ENCODE measurements around the gene DHX15. TPM values are rescaled to one million over a fixed set of nuclear protein-coding genes. Genes with fewer than 3 reads are reported as not detected.

DHX15 gene
- 206 and 220 TPM in 2 replicates for total RNA-seq
- long read RNA-seq, transcript DHX15-201 (14 exons, 2,994 nt) = major isoform, 968 of 1,164 reads
- long read RNA-seq, transcript DHX15-204 (4 exons, 3,028 nt) = minor isoform, 9 of 1,164 reads
- long read RNA-seq, partial matches to known transcripts = 129 of 1,164 reads
- long read RNA-seq, other reads (novel, unspliced or antisense) = 57 of 1,164 reads

DNA sequence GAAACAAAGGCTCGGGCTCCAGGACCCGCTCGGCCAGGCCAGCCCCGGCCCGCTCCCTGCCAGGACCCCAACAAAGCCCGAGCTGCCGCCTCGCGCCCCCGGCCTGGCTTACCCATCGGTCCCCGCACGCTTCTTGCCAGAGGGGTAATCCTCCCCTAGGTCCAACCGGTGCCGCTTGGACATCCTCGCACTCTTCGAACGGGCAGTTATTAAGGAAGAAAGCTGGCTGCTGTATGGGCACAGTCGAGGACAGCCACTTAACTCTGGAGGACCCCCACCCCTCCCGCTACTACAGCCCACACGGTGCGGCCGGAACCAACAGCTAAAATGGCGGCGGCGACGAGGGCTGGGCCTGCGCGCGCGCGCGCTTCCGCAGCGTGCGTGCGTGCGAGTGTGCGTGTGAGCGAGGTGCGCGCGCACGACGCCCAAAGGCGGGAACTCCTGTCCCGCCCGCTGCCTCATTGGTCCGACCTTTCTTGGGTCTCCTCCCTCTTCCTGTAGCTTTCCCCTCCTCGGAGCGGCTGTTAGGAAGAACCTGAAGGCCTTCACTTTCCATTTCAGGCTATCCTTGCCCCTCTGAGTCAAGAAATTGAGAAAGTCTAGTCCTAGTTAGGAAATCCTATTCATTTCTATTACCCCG lies at the start of gene DHX15:
Gene DHX15 (minus strand): TSS at position 344 of the 640 bp plus-strand sequence. CDS start 161 bp downstream, at position 183.
- Mint-ChIP-seq H3K27ac (peak within 1 kb of the TSS; percentile 100), H3K4me1 (ENCODE audit: low read depth) (peaks cover 28% of the 10 kb centered on the region), H3K27me3 (no peaks in the 10 kb centered on the region), H3K36me3 (ENCODE audit: insufficient read depth) (peaks cover 10% of the 10 kb centered on the region), H3K4me3 (ENCODE audit: low read depth) (peak within 1 kb of the TSS; percentile 99), H3K9me3 (ENCODE audit: low read depth) (no peaks in the 10 kb centered on the region)
- DNase-seq (ENCODE audit: low spot score, unreplicated experiment) = peak; percentile 85
- TF ChIP-seq, protein P1, sequence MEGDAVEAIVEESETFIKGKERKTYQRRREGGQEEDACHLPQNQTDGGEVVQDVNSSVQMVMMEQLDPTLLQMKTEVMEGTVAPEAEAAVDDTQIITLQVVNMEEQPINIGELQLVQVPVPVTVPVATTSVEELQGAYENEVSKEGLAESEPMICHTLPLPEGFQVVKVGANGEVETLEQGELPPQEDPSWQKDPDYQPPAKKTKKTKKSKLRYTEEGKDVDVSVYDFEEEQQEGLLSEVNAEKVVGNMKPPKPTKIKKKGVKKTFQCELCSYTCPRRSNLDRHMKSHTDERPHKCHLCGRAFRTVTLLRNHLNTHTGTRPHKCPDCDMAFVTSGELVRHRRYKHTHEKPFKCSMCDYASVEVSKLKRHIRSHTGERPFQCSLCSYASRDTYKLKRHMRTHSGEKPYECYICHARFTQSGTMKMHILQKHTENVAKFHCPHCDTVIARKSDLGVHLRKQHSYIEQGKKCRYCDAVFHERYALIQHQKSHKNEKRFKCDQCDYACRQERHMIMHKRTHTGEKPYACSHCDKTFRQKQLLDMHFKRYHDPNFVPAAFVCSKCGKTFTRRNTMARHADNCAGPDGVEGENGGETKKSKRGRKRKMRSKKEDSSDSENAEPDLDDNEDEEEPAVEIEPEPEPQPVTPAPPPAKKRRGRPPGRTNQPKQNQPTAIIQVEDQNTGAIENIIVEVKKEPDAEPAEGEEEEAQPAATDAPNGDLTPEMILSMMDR (IDR thresholded peaks at IDR 0.05; ENCODE audit: unreplicated experiment) = no peak

DNA sequence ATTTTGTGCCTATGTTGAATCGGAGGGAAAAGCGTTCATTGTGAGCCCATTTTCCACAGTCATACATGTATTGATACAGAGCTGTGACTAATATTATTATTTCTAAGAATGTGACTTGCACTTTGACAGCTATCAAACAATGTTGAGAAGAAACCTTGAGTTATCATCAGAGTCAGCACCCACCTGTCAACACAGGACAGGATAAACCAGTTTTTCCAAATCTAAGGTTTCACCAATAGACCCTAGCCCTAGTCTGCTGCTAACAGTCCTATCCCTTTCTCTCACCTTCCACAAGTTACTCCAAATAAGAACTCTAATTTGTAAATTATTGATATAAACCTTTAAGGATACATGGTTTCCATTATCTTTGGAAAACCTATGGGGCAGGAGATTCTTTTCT lies 47.7 kb upstream of the DHX15 start:
- H3K36me3 Mint-ChIP-seq (ENCODE audit: insufficient read depth) = peaks cover 1% of the 10 kb centered on the region
- no peaks in the 10 kb centered on the region for H3K27me3 Mint-ChIP-seq
- H3K9me3 Mint-ChIP-seq (ENCODE audit: low read depth) = peaks cover 4% of the 10 kb centered on the region
- DNase-seq (ENCODE audit: low spot score, unreplicated experiment) = no peak
- peaks cover 7% of the 10 kb centered on the region for H3K4me1 Mint-ChIP-seq (ENCODE audit: low read depth)
- TF ChIP-seq, protein P1 (IDR thresholded peaks at IDR 0.05; ENCODE audit: unreplicated experiment) = no peak
- H3K4me3 Mint-ChIP-seq (ENCODE audit: low read depth) = no peak overlapping the region
- no peak overlapping the region for H3K27ac Mint-ChIP-seq

DNA sequence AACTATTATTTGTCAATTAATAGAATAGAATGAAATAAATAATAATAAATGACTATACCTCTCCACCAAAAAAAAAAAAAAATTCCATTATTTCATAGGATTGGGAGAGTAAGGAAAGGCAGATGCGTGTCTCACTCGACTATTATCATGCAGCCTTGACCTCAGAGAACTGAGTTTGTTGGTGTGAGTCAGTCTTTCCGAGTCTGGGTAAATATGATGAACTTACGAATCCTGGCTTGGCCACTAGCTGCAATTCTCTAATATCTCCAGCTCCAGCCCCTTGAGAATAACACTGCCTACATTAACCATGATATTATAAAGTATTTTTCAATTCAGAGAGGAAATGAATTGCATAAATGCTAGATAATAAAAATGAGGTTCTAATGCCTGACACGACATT lies 46.6 kb upstream of the DHX15 start:
- Mint-ChIP-seq H3K27me3 (no peaks in the 10 kb centered on the region), H3K27ac (no peak overlapping the region), H3K36me3 (ENCODE audit: insufficient read depth) (peaks cover 1% of the 10 kb centered on the region), H3K4me3 (ENCODE audit: low read depth) (no peak overlapping the region), H3K9me3 (ENCODE audit: low read depth) (peaks cover 4% of the 10 kb centered on the region), H3K4me1 (ENCODE audit: low read depth) (peaks cover 7% of the 10 kb centered on the region)
- DNase-seq (ENCODE audit: low spot score, unreplicated experiment) = no peak
- TF ChIP-seq, protein P1 (IDR thresholded peaks at IDR 0.05; ENCODE audit: unreplicated experiment) = no peak

DNA sequence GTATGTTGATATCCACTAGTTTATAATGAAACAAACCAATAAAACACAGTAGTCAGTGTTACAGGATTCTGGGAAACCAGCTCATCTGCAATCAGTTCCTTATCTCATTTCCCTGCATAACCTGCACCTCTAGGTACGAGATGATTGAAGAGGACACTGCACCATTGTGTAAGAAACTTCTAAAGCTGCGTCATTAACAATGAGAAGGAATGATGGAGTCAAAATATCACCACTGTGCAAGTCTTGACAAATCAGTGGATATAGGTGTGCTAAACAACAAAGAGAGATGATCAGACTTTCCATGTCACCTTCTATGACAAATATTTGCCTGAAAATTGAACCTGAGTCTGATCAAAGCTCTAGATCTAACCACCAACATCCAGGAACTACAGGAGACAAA lies 40.7 kb upstream of the DHX15 start:
- H3K27me3 Mint-ChIP-seq = no peaks in the 10 kb centered on the region
- no peak overlapping the region for H3K27ac Mint-ChIP-seq
- TF ChIP-seq, protein P1 (IDR thresholded peaks at IDR 0.05; ENCODE audit: unreplicated experiment) = no peak
- peaks cover 3% of the 10 kb centered on the region for H3K36me3 Mint-ChIP-seq (ENCODE audit: insufficient read depth)
- peaks cover 13% of the 10 kb centered on the region for H3K9me3 Mint-ChIP-seq (ENCODE audit: low read depth)
- H3K4me3 Mint-ChIP-seq (ENCODE audit: low read depth) = no peak overlapping the region
- no peak for DNase-seq (ENCODE audit: low spot score, unreplicated experiment)
- peaks cover 3% of the 10 kb centered on the region for H3K4me1 Mint-ChIP-seq (ENCODE audit: low read depth)

DNA sequence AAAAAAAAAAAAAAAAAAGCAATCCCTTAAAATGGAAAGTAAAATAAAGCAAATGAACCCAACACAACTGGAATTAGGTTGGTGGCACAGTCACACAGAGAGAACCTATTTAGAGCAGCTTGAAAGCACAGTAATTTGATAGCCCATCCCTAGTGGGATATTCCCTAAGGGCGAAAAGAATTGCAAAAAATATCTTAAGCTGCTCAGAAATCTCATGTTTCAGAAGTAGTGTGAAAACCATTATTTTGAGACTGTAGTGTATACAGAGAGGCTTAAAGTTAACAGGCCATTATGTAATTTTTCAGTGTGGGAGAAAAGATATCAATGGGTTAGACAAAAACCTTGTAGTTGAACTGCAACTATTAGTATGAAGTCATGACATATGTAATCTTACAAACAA lies 40.0 kb upstream of the DHX15 start:
- no peaks in the 10 kb centered on the region for H3K27me3 Mint-ChIP-seq
- no peak overlapping the region for H3K4me3 Mint-ChIP-seq (ENCODE audit: low read depth)
- H3K36me3 Mint-ChIP-seq (ENCODE audit: insufficient read depth) = peaks cover 4% of the 10 kb centered on the region
- DNase-seq (ENCODE audit: low spot score, unreplicated experiment) = no peak
- H3K9me3 Mint-ChIP-seq (ENCODE audit: low read depth) = peaks cover 20% of the 10 kb centered on the region
- no peak overlapping the region for H3K27ac Mint-ChIP-seq
- H3K4me1 Mint-ChIP-seq (ENCODE audit: low read depth) = peaks cover 3% of the 10 kb centered on the region
- TF ChIP-seq, protein P1 (IDR thresholded peaks at IDR 0.05; ENCODE audit: unreplicated experiment) = no peak
